HG03469 (cell line): ENCODE measurements around the gene ARFGEF2.
"Not testable (repeated sequence)": the region's sequence is repeated elsewhere in the genome, so short reads cannot be mapped to it uniquely, and the experiment has no call there.

Experiments used
- ATAC-seq: cut with Tn5 transposase; IDR thresholded peaks from one replicate; pipeline ENCODE4 v1.9.1; 2021; ENCODE audit warnings: mild to moderate bottlenecking, moderate library complexity, moderate number of reproducible peaks; ENCODE audit not compliant: unreplicated experiment

ARFGEF2 gene

DNA sequence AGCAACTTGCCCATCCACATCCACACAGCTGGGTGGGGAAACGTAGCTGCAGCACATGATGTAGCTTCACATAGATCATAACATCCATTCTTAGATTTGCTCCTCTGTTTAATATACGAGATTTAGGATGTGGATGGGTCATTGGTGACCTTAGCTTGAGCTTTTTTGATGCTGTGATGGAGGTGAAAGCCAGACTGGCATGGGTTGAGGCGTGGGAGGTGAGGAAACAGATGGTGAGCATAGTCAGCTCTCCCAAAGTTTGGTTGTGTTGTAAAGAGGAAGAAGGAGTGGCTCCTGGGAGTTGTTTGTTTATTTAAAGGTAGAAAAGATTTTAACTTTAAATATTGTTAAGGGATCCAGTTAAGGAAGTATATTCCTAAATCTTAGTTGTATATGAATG lies 5.3 kb downstream of the ARFGEF2 start:
- ATAC-seq, result no peak

DNA sequence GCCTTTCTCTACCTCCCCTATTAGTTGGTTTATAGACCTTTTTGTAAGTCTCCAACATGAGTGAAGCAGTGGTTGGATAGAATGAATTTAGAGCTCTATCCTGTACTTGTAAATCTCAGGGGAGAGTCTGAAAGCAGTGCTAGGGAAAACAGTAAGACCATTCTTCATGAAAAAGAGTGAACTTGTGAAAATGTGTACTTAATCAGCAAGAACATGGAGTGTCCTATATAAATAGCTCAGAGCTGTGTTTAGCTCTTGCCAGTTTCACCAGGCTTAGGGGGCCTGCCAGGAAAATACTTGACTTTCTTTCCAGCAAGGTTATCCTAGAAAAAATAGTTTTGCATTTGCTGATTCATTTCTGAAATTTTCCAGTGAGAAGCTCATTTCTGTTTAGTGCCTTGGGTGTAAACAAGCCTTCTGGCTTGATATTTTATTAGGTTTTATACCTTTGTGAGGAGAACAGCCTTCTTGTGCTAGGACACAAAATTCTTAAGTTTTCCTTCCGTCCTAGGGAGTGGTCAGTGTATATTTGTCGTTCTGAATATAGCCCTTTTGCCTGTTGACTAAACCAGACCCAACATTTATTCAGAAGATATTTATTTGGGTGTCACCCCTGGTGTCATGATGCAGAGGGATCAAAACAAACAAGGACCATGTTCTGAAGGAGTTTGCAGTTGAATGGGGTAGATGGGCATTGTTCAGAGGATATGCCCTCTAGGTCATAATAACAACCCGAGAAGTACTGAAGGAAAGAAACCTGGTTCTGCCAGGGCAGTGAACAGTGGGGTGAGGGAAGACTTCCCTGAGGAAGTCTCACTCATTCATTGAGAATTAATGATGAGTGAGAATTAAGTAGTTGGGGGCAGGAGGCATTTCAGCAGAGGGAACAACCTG lies 7.6 kb downstream of the ARFGEF2 start:
- ATAC-seq, result no peak

DNA sequence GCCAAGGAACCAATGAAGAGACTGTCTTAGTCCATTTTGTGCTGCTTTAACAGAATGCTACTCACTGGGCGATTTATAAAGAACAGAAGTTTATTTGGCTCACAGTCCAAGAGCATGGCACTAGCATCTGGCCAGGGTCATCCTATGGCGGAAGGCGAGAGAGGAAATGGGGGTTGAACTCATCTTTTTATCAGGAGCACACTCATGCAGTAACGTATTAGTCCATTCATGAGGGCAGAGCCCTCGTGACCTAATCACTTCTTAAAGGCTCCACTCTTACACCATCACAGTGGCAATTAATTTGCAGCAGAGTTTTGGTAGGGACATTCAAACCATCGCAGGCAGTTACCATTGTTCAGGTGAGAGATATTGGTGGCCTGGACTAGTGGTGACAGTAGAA lies 8.5 kb downstream of the ARFGEF2 start:
- ATAC-seq, result no peak

DNA sequence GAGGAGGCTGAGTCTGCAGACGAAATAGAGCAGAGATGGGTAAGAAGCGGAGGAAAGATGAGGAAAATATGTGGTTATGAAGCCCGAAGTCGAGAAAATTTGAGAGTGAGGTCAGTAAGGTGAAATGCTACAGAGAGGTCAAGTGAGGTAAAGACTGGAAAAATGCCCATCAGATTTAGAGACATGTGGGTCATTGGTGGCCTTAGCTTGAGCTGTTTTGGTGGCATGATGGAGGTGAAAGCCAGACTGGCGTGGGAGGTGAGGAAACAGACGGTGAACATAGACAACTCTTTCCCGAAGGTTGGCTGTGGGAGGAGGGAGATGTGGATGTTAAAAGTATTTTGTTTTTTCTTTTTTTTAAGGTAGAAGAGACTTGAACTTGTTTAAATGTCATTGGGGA lies 9.4 kb downstream of the ARFGEF2 start:
- no peak for ATAC-seq

DNA sequence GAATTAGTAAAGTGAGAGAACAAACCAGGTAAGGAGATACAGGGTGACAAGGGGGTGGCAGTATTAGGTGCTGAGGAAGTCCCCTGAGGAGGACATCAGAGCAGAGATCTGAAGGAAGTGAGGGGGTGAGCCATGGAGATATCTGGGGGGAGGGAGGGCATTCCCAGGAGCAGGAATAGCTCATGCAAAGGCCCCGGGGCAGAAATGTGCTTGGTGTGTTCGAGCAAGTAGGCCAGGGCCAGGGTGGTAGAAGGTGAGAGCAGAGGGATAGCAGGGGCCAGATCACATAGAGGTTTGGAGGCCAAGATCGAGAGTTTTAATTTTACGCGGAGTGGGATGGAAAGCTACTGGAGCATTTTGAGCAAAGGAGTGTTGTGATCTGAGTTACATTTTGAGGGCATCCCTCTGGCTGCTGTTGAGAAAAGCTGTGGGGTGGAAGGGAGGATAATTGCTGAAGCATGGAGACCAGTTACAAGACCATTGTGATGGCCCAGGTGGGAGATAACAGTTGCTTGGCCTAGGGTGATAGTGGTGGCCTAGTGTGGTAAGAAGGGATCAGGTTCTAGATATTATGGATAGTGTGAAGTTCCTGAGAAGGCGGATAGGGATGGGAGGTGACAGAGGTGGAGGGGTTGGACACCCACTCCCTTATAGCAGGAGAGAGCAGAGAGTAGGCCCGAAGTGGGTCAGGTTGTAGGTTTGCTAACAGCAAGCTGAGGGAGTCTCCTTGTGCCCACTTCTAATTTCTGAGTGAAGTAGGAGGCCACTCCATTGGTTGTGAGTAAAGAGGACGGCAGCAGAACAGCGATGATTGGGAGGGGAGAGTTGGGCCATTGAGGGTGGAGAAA lies 10.2 kb downstream of the ARFGEF2 start:
- ATAC-seq, result no peak

DNA sequence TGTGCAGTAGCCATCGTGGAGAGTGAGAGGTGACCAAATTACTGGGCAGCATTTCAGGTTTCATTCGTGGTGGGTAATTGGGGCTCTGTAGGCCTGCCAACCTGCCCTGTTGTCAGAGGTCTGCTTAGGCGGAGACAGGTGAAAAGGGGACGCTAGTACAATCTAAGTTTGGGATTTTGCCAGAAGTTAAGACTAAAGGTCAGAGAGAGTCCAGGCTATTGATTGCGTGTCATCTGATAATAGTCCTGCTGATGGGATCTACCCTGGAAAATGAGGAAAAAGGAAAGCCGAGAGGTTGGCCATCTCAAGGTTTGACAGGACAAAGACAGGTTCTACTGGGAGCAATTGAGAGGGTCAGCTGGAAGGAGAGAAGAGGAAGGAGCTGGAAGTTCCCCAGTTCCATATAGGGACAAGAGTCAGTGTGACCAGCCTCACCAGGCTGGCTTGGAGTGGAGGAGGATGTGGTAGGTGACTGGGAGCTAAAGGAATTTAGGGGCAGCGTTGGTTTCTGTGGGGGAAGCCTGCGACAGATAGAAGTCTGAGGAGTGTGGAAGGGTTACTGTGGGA lies 10.9 kb downstream of the ARFGEF2 start:
- ATAC-seq, result no peak

DNA sequence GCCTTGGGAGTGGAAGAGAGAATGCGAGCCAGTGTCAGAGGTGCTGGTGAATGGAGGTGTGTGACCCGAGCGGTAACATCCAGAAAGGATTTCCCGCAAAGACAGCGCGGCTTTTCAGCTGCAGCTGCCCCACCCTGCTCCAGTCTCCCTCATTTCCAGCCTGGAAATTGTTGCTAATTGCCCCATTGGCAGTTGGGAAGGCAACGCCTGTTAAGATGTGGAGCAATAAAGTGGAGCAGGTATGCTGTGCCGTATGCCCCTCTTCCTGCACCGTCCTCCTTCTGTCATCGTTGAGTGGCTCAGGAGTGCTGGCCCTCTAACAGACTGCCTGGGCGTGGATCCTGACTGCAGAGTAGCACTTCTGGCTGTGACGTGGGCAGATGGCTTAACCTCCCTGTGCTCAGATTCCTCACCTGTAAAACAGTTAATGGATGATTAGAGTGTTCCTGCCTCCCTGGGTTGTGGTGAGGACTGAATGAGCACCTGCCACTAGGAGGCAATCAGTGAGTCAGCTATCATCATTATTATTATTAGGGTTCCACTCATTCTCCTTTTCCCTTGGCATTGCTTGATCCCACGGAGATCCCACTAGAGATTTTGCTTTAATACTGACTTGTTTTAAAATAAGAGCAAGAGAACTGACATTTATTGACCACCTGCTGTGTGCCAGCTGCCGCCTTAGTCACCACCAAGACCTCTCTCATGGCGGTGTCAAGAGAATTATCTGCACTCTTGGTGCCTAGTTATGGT lies 11.7 kb downstream of the ARFGEF2 start:
- no peak for ATAC-seq

DNA sequence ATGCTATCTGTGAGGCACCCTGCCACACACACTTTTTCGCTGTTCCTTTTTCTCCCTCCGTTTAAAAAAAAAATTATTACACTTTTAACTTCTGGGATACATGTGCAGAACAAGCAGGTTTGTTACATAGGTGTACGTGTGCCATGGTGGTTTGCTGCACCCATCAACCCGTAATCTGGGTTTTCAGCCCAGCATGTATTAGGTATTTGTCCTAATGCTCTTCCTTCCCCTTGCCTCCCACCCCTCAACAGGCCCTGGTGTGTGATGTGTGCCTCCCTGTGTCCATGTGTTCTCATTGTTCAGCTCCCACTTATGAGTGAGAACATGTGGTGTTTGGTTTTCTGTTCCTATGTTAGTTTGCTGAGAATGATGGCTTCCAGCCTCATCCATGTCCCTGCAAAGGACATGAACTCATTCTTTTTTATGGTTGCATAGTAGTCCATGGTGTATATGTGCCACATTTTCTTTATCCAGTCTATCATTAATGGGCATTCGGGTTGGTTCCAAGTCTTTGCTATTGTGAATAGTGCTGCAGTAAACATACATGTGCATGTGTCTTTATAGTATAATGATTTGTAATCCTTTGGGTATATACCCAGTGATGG lies 12.9 kb downstream of the ARFGEF2 start:
- not testable (repeated sequence) for ATAC-seq

DNA sequence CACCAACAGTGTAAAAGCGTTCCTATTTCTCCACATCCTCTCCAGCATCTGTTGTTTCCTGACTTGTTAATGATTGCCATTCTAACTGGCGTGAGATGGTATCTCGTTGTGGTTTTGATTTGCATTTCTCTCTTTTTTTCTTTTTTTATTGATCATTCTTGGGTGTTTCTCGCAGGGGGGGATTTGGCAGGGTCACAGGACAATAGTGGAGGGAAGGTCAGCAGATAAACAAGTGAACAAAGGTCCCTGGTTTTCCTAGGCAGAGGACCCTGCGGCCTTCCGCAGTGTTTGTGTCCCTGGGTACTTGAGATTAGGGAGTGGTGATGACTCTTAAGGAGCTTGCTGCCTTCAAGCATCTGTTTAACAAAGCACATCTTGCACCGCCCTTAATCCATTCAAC lies 13.5 kb downstream of the ARFGEF2 start:
- not testable (repeated sequence) for ATAC-seq

DNA sequence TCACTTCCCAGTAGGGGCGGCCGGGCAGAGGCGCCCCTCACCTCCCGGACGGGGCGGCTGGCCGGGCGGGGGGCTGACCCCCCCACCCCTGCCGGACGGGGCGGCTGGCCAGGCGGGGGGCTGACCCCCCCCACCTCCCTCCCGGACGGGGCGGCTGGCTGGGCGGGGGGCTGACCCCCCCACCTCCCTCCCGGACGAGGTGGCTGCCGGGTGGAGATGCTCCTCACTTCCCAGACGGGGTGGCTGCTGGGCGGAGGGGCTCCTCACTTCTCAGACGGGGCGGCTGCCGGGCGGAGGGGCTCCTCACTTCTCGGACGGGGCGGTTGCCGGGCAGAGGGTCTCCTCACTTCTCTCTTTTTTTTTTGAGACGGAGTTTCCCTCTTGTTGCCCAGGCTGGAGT lies 14.7 kb downstream of the ARFGEF2 start:
- ATAC-seq, result not testable (repeated sequence)

DNA sequence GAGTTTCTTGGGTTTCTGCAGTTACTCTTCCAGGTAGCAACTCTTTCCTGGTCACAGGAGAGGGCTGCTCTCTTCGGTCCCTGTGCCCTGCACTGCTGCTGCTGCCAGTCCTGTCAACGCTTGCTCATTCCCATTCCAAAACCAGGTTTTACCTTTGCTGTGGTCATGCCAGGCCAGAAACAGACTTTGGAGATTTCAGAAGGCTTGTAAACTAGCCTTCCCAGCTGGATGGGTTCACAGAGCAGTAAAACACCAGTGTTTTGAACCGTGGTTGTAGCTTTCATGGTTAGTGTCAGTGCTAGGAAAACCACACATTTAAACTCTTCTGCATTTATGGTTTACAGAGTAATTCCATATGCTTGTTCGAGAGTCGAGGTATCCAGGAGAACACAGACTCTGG lies 16.2 kb downstream of the ARFGEF2 start:
- ATAC-seq, result no peak

DNA sequence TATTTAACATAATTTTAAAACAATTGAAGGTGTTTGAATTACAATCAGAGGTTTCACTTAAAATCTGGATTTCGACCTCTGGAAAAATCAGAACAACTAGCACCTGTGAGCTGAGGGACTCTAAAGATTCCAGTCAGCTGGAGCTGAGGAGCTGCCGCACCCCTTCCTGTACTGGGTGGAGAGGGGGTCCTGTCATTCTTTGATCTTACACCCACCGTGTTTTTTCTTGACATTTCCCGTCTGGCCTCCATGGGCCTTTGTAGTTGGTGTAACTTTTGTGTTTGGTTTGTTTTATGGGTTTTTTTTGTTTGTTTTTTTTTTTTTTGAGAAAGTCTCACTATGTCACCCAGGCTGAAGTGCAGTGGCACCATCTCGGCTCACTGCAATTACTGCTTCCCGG lies 17.2 kb downstream of the ARFGEF2 start:
- ATAC-seq, result no peak

DNA sequence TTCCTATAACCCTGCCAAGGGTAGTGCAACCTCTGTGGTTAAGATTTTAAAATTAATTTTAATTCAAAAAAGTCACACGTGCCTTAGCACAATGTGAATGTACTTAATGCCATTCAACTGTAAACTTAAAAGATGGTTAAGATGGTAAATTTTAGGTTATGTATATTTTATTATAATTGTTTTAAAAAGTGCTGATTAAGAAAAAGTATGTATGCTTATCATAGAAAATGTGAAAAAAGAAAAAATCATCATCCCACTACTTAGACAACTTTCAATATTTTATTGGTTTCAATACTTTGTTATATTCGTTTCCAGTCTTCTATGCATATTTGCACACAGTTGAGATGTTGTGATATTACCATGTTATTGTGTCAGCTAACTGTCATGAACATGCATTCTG lies 18.7 kb downstream of the ARFGEF2 start:
- ATAC-seq, result no peak

DNA sequence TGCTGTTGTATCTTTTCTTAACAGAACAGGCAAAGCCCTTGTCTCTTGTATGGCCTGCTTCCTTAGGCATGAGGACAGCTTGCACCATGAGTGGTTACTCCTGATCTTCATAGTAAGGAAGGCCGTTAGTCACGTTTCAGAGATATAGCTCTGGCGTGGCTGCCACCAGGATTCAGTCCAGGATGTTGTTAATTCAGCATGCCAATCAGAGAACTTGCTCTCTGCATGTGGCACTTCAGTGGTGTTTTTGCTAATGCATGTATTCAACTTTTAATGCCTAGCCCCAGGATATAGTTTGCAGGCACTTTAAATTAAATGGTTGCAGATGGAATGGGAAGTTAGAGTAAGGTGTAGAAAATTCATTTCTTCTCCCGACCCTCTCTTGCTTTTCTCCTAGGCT lies 20.0 kb downstream of the ARFGEF2 start:
- no peak for ATAC-seq

DNA sequence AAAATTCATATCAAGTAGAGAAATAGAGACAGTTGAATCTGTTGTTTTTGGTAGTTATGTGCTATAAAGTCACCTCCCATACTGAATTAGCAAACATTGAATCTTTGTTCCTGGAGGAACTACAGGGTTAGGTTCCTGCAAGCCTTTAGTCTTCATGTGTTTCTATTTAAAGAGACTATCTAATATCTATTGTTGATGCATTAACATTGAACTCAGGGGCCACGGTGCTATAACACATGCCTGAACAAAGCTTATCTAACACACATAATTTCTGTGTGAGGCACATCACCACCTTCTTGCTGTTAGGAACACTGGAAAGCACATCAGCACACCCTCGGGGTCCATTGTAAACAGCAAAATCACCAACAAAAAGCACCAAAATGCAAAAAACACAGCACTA lies 21.2 kb downstream of the ARFGEF2 start:
- no peak for ATAC-seq

DNA sequence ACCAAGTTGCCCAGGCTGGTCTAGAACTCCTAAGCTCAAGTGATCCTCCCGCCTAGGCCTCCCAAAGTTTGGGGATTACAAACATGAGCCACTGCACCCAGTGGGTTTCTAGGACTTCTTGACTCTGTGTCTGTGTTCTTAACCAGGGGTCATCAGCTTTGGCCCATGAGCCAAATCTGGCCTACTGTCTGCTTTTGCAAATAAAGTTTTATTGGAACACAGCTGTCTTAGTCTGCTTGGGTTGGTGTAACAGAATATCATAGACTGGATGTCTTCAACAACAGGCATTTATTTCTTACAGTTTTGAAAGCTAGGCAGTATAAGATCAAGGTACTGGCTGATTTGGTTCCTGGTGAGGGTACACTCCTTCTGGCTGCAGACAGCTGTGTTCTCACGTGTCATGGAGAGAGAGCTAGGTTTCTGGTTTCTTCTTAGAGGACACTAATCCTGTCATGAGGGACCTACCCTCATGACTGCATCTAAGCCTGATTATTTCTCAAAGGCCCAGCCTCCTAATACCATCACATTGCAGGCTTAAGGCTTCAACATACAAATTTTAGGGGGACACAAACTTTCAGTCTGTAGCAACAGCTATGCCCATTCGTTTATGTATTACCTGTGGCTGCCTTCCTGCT lies 23.3 kb downstream of the ARFGEF2 start:
- no peak for ATAC-seq

DNA sequence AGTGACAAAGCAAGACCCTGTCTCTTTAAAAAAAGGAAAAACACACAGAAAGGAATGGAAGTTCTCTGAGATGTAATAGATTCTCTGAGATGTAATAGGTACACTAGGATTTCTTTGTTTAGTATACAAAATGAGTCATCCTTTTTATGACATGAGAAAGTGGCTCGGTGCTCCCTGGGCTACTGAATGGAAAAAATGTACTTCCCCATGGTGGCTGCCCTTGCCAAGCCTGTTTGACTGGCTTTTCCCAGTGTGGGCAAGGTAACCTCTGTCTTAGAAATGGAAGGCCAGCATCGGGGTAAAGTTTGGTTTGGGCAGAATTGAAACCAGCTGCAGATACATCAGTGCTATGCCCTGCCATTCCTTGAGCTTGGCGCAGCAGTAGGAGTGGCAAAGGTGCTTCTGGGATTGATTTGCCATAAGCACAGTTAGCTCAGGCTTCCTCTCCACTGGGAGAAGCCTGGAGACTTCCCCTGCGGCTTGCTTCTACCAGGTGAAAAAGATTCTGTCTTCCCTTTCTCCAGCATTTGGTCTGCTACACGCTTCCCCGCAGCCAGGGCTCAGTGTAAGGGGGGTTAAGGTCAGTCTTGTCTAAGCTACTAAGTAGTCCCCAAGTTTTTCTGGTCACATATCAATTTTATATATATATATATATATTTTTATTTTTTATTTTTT lies 24.5 kb downstream of the ARFGEF2 start:
- ATAC-seq, result no peak

DNA sequence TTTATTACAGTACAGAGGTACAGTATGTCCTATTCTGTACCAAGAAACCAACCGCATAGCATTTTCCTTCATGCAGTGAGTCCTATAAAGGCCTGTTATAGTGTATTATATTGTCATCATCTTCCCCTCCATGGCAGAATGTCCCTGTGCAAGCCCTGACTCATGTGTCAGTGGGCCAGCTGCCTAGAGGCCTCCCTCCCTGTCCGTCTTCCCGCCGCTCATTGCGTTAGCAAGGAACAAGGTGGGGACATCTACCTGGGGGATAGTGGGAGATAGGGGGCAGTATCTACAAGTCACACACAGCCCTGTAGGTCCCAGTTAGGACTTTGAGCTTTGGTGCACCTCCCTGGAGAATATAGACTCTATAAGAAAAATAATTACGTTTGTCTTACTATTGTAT lies 27.1 kb downstream of the ARFGEF2 start:
- no peak for ATAC-seq
